ENCODE results near the gene GRK4. TPM values are rescaled to one million over a fixed set of nuclear protein-coding genes. Genes with fewer than 3 reads are reported as not detected.

The GRK4 gene
- total RNA-seq, 1 donor from 2014 or later, result 2.1 TPM

DNA sequence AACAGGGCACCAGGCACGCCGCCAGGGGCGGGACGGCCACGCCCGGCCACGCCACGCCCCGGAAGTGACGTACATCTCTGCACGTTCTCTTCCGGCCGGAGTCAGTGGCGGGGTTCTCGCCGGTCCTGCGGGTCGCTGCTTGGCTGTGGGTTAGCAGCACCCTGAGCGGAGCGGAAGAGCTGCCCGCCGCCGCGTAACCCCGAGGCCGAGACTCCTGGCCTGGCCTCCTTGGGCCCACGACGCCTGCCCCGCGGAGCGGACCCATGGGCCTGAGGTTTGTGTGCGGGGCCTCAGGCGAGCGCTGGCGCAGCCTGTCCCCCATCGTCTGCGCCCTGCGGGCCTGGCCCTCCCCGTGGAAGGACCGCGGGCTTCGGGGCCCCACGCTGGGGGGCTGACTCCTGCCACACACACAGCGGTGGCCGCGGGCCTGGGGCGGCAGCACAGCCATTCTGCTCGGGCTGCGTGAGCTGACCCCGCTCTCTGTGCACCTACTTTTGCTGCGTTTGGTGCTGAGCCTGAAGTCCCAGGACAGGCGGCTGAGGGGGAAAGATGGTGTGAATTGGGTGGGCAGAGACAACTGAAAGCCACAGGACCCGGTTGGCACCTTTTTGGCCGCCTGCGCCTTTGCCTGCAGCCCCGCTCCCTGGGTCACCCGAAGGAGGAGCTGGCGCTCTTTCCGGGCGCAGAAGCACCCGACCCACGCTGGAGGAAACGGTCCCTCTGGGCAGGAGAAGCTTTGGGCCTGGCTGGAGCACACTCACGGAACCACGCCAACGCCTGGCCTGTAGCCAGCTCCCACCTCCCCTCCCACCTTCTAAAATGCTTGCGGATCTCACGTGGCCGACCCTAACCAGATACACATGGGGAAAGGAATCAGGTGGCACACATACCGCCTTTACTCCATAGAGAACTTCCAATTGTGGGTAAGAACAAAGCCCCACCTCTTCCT is 28.3 kb upstream of the GRK4 start:
- ChIA-PET CTCF (interaction anchor here (0.9 to 2.1 kb wide), 3 partner anchors 14 to 28 kb away, joined by 3 to 7 read pairs (median 3); partner anchors contain the start of genes GRK4 and NOP14), POLR2A (interaction anchor here (0.5 to 4.0 kb wide), 13 partner anchors 9 to 1072 kb away, joined by 3 to 31 read pairs (median 5); partner anchors contain the start of genes GRK4 and NOP14)
- no peaks in the 10 kb centered on the region for H3K27me3 Mint-ChIP-seq
- H3K27ac Mint-ChIP-seq, result peak overlapping the region; percentile 59
- intact Hi-C loops (cut with micrococcal nuclease), result loop anchor here (1.0 to 10.0 kb wide), 5 partner anchors 28 to 690 kb away; partner anchors contain the start of genes CFAP99, GRK4, HAUS3 and NOP14
- H3K9me3 Mint-ChIP-seq, result no peaks in the 10 kb centered on the region
- ATAC-seq (ENCODE audit: low read depth) (peak; percentile 46), DNase-seq (peak; percentile 99)
- H3K36me3 Mint-ChIP-seq (ENCODE audit: low read depth), result peaks cover 52% of the 10 kb centered on the region
- TF ChIP-seq, protein P1, sequence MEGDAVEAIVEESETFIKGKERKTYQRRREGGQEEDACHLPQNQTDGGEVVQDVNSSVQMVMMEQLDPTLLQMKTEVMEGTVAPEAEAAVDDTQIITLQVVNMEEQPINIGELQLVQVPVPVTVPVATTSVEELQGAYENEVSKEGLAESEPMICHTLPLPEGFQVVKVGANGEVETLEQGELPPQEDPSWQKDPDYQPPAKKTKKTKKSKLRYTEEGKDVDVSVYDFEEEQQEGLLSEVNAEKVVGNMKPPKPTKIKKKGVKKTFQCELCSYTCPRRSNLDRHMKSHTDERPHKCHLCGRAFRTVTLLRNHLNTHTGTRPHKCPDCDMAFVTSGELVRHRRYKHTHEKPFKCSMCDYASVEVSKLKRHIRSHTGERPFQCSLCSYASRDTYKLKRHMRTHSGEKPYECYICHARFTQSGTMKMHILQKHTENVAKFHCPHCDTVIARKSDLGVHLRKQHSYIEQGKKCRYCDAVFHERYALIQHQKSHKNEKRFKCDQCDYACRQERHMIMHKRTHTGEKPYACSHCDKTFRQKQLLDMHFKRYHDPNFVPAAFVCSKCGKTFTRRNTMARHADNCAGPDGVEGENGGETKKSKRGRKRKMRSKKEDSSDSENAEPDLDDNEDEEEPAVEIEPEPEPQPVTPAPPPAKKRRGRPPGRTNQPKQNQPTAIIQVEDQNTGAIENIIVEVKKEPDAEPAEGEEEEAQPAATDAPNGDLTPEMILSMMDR (IDR thresholded peaks at IDR 0.05), result no peak
- H3K4me3 Mint-ChIP-seq, result peak overlapping the region; percentile 83
- H3K4me1 Mint-ChIP-seq, result peaks cover 66% of the 10 kb centered on the region

DNA sequence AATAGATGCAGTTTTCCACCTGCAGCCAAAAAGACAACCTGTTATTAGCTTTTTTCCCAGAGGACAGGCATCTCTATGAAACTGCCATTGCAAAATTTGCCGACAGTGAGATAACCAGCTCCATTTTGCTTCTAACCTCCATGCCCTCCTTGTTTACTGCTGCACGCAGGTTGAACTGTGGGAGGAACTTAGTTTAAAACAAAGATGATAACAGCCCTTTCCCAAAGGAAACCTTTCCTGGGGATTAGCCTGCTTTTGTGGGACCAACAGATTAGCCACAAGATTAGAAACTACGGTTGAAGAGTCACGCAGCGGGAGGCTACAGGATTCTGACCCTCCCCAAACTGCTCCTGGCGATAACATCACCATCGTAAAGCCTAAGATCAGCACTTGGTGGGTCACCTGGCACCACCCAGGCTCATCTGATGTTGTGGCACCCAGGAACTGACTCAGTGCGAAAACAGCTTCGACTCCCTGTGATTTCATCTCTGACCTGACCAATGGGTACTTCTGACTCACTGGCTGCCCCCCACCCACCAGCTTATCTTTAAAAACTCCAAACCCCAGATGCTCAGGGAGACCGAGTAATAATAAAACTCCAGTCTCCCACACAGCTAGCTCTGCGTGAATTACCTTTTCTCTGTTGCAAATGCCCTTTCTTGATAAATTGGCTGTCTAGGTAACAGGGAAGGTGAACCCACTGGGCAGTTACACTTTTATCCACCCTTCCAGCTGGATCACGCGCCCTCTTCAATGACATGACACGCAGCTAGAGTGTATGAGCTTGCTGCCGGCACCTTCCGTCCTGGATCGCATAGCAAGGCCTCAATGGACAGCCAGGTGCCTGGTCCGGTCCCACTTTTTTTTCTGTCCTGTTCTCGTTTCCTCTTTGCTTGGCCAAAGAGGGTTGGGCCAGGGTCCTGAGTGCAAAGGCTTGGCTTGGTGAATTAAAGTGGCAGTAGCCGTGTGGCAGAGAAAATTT is 27.3 kb upstream of the GRK4 start:
- H3K36me3 Mint-ChIP-seq (ENCODE audit: low read depth), result peaks cover 54% of the 10 kb centered on the region
- H3K27me3 Mint-ChIP-seq, result no peaks in the 10 kb centered on the region
- no peaks in the 10 kb centered on the region for H3K9me3 Mint-ChIP-seq
- DNase-seq (peak; percentile 12), ATAC-seq (ENCODE audit: low read depth) (no peak)
- H3K4me3 Mint-ChIP-seq, result peak overlapping the region; percentile 83
- CTCF ChIA-PET, result interaction anchor here (0.9 to 2.1 kb wide), 4 partner anchors 12 to 27 kb away, joined by 3 to 7 read pairs (median 4); partner anchors contain the start of genes GRK4 and NOP14
- peak overlapping the region; percentile 76 for H3K27ac Mint-ChIP-seq
- TF ChIP-seq, protein P1 (IDR thresholded peaks at IDR 0.05), result no peak
- intact Hi-C loops (cut with micrococcal nuclease), result loop anchor here (10.0 kb wide), 2 partner anchors 521 to 691 kb away; partner anchors contain the start of genes CFAP99, HAUS3, POLN and ZFYVE28
- peaks cover 59% of the 10 kb centered on the region for H3K4me1 Mint-ChIP-seq
- POLR2A ChIA-PET, result interaction anchor here (0.5 to 4.0 kb wide), 14 partner anchors 8 to 1073 kb away, joined by 3 to 31 read pairs (median 5); partner anchors contain the start of genes GRK4 and NOP14

DNA sequence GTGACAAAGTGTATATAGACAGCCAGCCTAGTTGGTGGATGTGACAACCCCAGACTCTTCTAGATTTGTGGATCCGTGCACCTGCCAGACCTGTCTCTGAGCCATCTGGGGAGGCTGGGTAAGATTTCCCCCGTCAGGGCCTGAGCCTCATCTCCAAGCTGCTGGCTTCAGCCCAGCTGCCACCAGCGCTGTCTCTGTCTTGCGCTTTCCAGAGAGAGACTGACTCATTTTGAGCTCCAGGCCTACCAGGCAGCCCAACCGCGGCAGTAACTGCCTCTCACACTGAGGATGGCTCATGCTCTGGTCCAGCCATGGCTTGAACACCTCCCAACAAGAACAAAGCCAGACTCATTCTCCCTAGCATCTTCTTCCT is 26.6 kb upstream of the GRK4 start:
- peak overlapping the region; percentile 76 for H3K27ac Mint-ChIP-seq
- H3K9me3 Mint-ChIP-seq, result no peaks in the 10 kb centered on the region
- intact Hi-C loops (cut with micrococcal nuclease), result loop anchor here (10.0 kb wide), 2 partner anchors 522 to 692 kb away; partner anchors contain the start of genes CFAP99, HAUS3, POLN and ZFYVE28
- ChIA-PET POLR2A (interaction anchor here (0.5 to 4.0 kb wide), 5 partner anchors 18 to 403 kb away, joined by 3 to 31 read pairs (median 3); partner anchors contain the start of genes GRK4 and NOP14), CTCF (interaction anchor here (1.7 to 2.1 kb wide), 2 partner anchors 11 to 26 kb away, joined by 6 to 7 read pairs; partner anchors contain the start of genes GRK4 and NOP14)
- ATAC-seq (ENCODE audit: low read depth) (no peak), DNase-seq (peak; percentile 21)
- H3K4me3 Mint-ChIP-seq, result peak overlapping the region; percentile 83
- peaks cover 53% of the 10 kb centered on the region for H3K4me1 Mint-ChIP-seq
- TF ChIP-seq, protein P1 (IDR thresholded peaks at IDR 0.05), result no peak
- H3K36me3 Mint-ChIP-seq (ENCODE audit: low read depth), result peaks cover 57% of the 10 kb centered on the region
- no peaks in the 10 kb centered on the region for H3K27me3 Mint-ChIP-seq

DNA sequence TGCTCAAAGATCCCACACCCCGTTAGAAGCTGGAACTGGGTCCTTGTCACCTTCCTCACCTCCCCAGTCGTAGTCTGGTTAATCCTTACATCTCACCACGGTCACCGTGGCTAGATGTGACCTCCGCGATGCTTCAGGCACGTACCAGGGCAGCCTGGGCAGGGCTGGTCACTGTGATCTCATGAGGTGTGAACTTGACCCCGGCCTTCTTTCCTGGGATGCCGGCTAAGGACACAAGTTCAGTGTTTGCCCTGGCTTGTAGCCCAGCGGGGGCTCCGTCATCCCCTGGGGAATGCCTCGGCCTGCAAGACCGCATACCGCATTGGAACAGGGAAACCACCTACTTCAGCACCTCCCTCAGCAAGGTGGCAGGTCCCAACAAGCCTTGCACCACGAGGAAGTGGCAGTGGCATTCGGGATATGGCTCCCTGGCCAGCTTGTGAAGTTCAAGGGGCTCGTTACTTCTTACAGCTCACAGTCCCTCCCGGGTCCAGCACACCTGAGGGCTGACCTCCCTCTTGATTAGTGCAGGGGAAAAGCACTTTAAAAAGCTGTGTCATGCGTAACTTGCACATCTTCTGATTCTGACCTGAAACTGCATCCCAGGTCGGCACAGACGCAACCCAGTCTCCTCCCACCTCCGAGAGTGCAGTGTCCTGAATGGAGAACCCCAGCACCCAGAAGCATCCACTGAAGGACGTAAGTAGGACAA is 26.1 kb upstream of the GRK4 start:
- peaks cover 48% of the 10 kb centered on the region for H3K4me1 Mint-ChIP-seq

More for the DNA sequence above, 26.1 kb upstream of the GRK4 start:
- ATAC-seq (ENCODE audit: low read depth) (no peak), DNase-seq (peak; percentile 27)
- Mint-ChIP-seq H3K27ac (peak overlapping the region; percentile 76), H3K27me3 (no peaks in the 10 kb centered on the region), H3K9me3 (no peaks in the 10 kb centered on the region), H3K36me3 (ENCODE audit: low read depth) (peaks cover 59% of the 10 kb centered on the region), H3K4me3 (peak overlapping the region; percentile 83)
- intact Hi-C loops (cut with micrococcal nuclease), result loop anchor here (10.0 kb wide), 2 partner anchors 523 to 693 kb away; partner anchors contain the start of genes CFAP99, HAUS3, POLN and ZFYVE28
- TF ChIP-seq, protein P1 (IDR thresholded peaks at IDR 0.05), result no peak
- ChIA-PET CTCF (interaction anchor here (1.7 kb wide), 1 partner anchor 11 kb away, joined by 6 read pairs; no protein-coding TSS in a partner anchor), POLR2A (interaction anchor here (0.7 to 4.0 kb wide), 5 partner anchors 17 to 404 kb away, joined by 3 to 31 read pairs (median 3); partner anchors contain the start of genes GRK4 and NOP14)
